PC-9 (cell line): Measurements from ENCODE around the gene SORBS1.

Experiments
- EZH2 ChIP-seq: fragments of 200-600 bp; sonication (generic); IDR thresholded peaks from 2 replicates; pipeline ENCODE4 v1.8.0; 2017; ENCODE audit warnings: antibody characterized with exemption, low read depth
- TF ChIP-seq, protein P1 (sequence below): fragments of 200-600 bp; sonication (generic); conservative IDR thresholded peaks from 2 replicates; pipeline ENCODE4 v1.6.1; 2017; ENCODE audit warnings: mixed run types, antibody characterized with exemption, mild to moderate bottlenecking, moderate library complexity

DNA sequence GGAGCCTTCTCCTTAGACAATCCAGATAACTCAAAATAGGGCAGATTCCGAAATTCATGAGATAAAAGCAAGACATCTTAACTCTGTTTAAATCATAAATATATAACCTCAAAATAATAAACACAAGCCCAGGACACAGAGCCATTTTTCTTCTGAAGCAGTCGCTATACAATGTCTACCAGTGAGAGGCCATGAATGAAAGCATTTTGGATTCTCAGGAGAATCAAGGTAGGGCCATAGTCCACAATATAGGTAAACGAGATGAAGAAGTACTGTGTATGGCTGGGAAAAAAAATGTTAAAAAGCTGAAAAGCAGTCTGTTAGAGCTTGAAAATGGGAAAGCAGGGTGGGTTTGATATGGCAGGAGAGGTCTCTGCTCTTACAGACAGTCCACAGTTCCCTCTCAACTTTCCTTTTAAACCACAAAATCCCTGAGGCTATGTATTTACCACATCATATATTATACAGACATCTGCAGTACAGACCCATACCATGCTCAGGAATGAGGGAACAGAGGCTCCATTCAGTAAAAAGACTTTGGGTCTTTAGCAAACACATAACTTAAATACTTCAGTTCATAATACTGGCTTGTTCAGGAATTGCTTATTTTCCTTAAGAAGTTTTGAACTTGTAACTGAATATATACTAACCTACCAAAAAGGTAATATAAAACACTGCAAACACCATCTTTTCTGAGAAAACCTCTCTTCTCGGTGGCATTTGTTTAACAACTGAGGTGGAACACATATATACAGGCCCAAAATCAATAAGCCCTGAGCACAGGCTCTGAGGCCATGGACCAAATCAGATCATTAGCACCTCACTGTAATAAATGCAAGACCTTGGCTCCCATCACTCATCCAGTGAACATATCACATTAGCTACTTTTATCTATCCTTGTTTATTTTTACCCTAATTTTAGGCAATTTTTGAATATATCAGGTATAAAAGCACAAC lies 109.3 kb downstream of the SORBS1 start:
- TF ChIP-seq, protein P1, sequence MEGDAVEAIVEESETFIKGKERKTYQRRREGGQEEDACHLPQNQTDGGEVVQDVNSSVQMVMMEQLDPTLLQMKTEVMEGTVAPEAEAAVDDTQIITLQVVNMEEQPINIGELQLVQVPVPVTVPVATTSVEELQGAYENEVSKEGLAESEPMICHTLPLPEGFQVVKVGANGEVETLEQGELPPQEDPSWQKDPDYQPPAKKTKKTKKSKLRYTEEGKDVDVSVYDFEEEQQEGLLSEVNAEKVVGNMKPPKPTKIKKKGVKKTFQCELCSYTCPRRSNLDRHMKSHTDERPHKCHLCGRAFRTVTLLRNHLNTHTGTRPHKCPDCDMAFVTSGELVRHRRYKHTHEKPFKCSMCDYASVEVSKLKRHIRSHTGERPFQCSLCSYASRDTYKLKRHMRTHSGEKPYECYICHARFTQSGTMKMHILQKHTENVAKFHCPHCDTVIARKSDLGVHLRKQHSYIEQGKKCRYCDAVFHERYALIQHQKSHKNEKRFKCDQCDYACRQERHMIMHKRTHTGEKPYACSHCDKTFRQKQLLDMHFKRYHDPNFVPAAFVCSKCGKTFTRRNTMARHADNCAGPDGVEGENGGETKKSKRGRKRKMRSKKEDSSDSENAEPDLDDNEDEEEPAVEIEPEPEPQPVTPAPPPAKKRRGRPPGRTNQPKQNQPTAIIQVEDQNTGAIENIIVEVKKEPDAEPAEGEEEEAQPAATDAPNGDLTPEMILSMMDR = no peak
- no peak for TF ChIP-seq EZH2
